GM12864 (cell line): ENCODE measurements around the gene MAGI3.
"Not testable (repeated sequence)": the region's sequence is repeated elsewhere in the genome, so short reads cannot be mapped to it uniquely, and the experiment has no call there.

ENCODE experiments used
- DNase-seq: peaks from one replicate; pipeline ENCODE4 v3.0.0-alpha.2; 2011; ENCODE audit warnings: low read depth
- H3K4me3 ChIP-seq: 2 replicates; pipeline ENCODE4 v1.5.1; 2011; ENCODE audit warnings: mild to moderate bottlenecking, low read depth, low read length, control low read depth
- TF ChIP-seq, protein P1 (sequence below): IDR thresholded peaks from 2 replicates; pipeline ENCODE4 v1.5.1; 2011; ENCODE audit warnings: low read depth, mild to moderate bottlenecking, moderate library complexity, low read length, control low read depth, inconsistent platforms; ENCODE audit errors: missing control alignments

MAGI3 gene

DNA sequence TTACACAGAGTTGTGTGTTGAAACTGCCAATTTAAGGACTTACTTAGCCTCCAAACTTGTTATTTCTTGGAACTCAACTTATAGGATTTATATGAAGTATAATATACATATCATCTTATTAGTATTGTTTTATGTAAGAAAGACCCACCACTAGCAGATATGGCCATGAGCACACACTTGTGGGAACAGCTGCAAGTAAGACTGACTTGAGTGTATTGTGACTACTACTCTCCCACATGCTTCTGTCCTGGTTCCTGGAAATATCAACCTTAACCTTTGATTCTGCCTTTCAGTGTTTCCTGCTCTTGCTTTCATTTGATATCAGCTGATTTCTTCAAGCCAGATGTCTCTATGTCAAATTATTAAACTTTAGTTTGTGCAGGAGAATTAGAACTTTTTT is 175.3 kb downstream of the MAGI3 start:
- no peak overlapping the region for H3K4me3 ChIP-seq
- DNase-seq: no peak
- TF ChIP-seq, protein P1, sequence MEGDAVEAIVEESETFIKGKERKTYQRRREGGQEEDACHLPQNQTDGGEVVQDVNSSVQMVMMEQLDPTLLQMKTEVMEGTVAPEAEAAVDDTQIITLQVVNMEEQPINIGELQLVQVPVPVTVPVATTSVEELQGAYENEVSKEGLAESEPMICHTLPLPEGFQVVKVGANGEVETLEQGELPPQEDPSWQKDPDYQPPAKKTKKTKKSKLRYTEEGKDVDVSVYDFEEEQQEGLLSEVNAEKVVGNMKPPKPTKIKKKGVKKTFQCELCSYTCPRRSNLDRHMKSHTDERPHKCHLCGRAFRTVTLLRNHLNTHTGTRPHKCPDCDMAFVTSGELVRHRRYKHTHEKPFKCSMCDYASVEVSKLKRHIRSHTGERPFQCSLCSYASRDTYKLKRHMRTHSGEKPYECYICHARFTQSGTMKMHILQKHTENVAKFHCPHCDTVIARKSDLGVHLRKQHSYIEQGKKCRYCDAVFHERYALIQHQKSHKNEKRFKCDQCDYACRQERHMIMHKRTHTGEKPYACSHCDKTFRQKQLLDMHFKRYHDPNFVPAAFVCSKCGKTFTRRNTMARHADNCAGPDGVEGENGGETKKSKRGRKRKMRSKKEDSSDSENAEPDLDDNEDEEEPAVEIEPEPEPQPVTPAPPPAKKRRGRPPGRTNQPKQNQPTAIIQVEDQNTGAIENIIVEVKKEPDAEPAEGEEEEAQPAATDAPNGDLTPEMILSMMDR: no peak

GRCh38 chr1:113567427-113567826 is 177.1 kb downstream of the MAGI3 start:
- no peak for DNase-seq
- H3K4me3 ChIP-seq: no peak overlapping the region
- TF ChIP-seq, protein P1: no peak

DNA sequence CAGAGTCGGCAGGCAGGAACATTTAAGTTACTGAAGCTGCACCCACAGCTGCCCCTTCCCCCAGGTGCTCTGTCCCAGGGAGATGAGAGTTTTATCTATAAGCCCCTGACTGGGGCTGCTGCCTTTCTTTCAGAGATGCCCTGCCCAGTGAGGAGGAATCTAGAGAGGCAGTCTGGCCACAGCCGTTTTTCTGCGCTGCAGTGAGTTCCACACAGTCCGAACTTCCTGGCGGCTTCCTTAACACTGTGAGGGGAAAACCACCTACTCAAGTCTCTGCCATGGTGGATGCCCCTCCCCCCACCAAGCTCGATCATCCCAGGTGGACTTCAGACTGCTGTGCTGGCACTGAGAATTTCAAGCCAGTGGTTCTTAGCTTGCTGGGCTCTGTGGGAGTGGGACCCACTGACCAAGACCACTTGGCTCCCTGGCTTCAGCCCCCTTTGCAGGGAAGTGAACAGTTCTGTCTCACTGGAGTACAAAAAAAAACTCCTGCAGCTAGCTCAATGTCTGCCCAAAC is 185.5 kb downstream of the MAGI3 start:
- not testable (repeated sequence) for H3K4me3 ChIP-seq, DNase-seq

GRCh38 chr1:113576271-113576670 is 186.0 kb downstream of the MAGI3 start:
- H3K4me3 ChIP-seq: no peak overlapping the region
- TF ChIP-seq, protein P1: no peak
- DNase-seq: no peak

DNA sequence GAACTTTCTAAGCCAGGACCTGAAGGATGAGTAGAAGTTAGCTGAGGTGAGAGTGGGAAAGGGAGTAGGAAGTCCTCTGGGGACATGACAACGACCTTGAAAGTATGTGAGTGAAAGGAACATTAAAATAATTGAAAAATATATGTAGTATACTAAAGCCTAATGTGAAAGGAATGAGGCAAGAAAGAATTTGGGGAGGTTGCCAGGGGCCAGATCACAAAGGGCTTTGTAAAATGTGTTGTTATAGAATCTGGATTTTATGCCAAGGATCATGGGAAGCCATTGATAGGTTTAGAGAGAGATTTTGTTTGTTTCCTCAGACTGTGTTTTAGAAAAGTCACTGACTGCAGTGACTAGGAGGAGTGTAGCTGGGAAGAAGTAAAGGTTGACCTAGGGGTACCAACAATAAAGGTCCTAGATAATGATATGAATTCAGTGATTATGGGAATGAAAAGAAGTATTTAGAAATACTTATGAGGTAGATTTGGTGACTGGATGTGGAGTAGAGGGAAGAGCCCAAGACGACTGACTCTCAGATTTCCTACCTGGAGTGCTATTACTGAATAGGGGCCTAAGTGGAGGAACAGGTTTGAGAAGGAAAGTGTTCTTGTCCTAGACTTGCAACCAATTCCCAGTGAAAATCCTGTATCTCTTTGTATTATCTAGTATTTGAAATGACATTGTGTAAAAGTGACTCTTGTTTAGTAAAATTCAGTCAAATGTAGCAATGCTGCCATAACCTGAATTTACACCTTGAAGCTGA is 189.1 kb downstream of the MAGI3 start:
- TF ChIP-seq, protein P1: no peak
- no peak for DNase-seq
- no peak overlapping the region for H3K4me3 ChIP-seq

DNA sequence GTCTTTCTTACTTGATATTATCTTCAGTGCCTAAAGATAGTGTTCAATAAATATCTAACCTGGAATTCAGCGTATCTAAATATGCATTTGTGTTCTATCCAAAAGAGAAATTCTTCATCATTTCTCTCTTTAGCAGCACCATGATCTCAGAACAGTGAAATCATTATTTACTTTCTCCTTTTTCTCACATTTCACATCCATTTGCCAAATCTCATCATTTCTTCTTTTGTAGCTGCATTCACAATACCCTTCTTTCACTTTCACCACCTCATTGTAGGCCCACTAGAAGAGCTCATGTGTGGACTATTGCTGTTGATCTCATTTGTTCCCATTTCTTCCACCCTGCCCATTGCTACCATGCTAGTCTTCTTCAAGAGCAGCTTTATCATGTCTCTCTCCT is 191.0 kb downstream of the MAGI3 start:
- TF ChIP-seq, protein P1: no peak
- DNase-seq: no peak
- no peak overlapping the region for H3K4me3 ChIP-seq

GRCh38 chr1:113582084-113582483 is 191.8 kb downstream of the MAGI3 start:
- DNase-seq: no peak
- TF ChIP-seq, protein P1: no peak
- no peak overlapping the region for H3K4me3 ChIP-seq
